ENCODE measurements around the gene MATK. TPM values are rescaled to one million over a fixed set of nuclear protein-coding genes. Genes with fewer than 3 reads are reported as not detected.
"Not testable (repeated sequence)": the region's sequence is repeated elsewhere in the genome, so short reads cannot be mapped to it uniquely, and the experiment has no call there.

MATK gene
- total and polyA plus RNA-seq, 3 experiments from 2014 or later: 27.6 to 142 (median 28.1) TPM

DNA sequence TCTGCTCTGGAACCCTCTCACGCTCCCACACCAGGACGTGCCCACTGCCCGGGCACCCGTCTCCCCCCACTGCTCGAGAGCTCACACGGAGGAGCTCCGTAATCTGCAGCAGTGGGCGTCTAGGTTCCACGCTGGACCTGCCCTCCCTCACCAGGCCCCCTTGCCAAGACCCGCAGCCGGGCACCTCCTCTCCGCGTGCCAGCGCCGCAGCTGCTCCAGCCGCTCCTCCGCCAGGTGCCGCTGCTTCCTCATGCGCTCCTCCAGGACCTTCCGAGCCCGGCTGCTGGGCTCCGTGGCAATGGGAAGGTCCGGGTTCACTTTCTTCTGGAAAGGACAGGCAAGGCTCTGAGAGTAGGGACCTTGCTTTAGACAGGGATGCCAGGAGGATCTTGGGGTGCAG, 35.0 kb upstream of the MATK start:
- Histone ChIP-seq H3K27me3 (ENCODE audit: insufficient read depth, low read length, poor library complexity, severe bottlenecking) (no peaks in the 10 kb centered on the region), H3K27ac (ENCODE audit: low read depth, low read length) (no peak overlapping the region), H3K4me3 (ENCODE audit: low read length) (no peak overlapping the region), H3K36me3 (ENCODE audit: insufficient read depth, low read length) (no peaks in the 10 kb centered on the region), H3K9me3 (ENCODE audit: low read length) (no peaks in the 10 kb centered on the region), H3K4me1 (ENCODE audit: insufficient read depth, low read length) (peaks cover 9% of the 10 kb centered on the region)
- Mint-ChIP-seq H3K27me3 (no peaks in the 10 kb centered on the region), H3K36me3 (no peaks in the 10 kb centered on the region), H3K27ac (peak overlapping the region in 1 of 8 donors; percentile 82), H3K9me3 (no peaks in the 10 kb centered on the region), H3K4me3 (no peak overlapping the region), H3K4me1 (peaks cover 8 to 22% (median 10%) of the 10 kb centered on the region in 3 donors)
- POLR2A ChIA-PET: interaction anchor here (1.1 to 1.7 kb wide), 3 partner anchors 22 to 101 kb away, joined by 3 to 4 read pairs (median 4); no protein-coding TSS in a partner anchor
- CTCF ChIA-PET: interaction anchor here (1.0 to 5.3 kb wide), 6 partner anchors 9 to 61 kb away, joined by 3 to 63 read pairs (median 11); partner anchors contain the start of genes APBA3 and MRPL54
- no peak for DNase-seq

DNA sequence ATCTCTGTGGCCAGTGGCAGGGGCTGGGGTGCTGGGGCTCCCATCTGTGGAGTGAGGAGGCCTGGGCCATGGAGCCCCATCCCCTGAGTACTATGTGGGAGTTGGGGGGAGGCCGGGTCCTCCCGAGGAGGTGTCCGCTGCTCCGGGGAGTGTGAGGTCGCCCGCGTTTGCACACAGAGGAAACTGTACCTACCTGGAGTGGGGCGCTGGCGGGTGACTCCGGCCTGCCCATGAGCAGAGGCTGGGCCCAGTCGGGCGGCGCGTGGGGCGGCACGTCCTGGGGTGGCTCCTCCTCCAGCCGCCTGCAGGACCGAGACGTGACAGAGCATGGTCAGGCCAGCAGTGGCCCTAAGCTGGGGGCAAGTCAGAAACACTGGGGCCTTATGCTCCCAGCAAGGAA, 33.8 kb upstream of the MATK start:
- H3K27ac Mint-ChIP-seq: no peak overlapping the region
- Histone ChIP-seq H3K9me3 (ENCODE audit: low read length) (no peaks in the 10 kb centered on the region), H3K4me1 (ENCODE audit: insufficient read depth, low read length) (peaks cover 14% of the 10 kb centered on the region), H3K27me3 (ENCODE audit: insufficient read depth, low read length, poor library complexity, severe bottlenecking) (no peaks in the 10 kb centered on the region), H3K27ac (ENCODE audit: low read depth, low read length) (no peak overlapping the region), H3K4me3 (ENCODE audit: low read length) (no peak overlapping the region), H3K36me3 (ENCODE audit: insufficient read depth, low read length) (no peaks in the 10 kb centered on the region)
- no peaks in the 10 kb centered on the region for H3K36me3 Mint-ChIP-seq
- ChIA-PET POLR2A (no interaction called here), CTCF (interaction anchor here (0.5 to 5.3 kb wide), 2 partner anchors 57 to 60 kb away, joined by 3 to 63 read pairs; partner anchors contain the start of genes APBA3 and MRPL54)
- H3K4me3 Mint-ChIP-seq: no peak overlapping the region
- H3K27me3 Mint-ChIP-seq: no peaks in the 10 kb centered on the region
- DNase-seq: no peak
- no peaks in the 10 kb centered on the region for H3K9me3 Mint-ChIP-seq
- peaks cover 12 to 24% (median 13%) of the 10 kb centered on the region in 3 donors for H3K4me1 Mint-ChIP-seq

DNA sequence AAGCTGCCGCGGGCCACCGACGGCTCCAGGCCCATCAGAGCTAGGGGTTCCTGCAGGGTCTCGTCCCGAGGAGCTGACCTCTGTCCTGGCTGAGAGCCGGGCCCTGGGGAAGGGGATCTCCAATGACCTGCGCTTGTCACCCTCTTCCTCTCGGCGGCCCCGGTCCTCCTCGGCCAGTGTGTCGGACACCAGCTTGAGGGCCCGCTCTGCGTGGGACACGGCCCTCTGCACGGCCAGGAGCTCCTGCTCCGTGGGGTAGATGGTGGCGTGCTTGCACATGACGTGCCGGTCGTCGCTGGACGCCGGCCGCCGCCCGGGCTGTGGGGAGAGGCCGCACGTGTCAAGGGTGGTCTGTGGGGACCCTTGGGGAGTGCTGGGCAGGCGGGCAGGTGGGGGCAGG, 32.7 kb upstream of the MATK start:
- Histone ChIP-seq H3K4me1 (ENCODE audit: insufficient read depth, low read length) (peaks cover 25% of the 10 kb centered on the region), H3K4me3 (ENCODE audit: low read length) (no peak overlapping the region), H3K36me3 (ENCODE audit: insufficient read depth, low read length) (no peaks in the 10 kb centered on the region), H3K9me3 (ENCODE audit: low read length) (no peaks in the 10 kb centered on the region), H3K27me3 (ENCODE audit: insufficient read depth, low read length, poor library complexity, severe bottlenecking) (no peaks in the 10 kb centered on the region), H3K27ac (ENCODE audit: low read depth, low read length) (no peak overlapping the region)
- Mint-ChIP-seq H3K4me3 (peak overlapping the region in 1 of 7 donors; percentile 75), H3K27ac (no peak overlapping the region), H3K4me1 (peaks cover 23 to 35% (median 24%) of the 10 kb centered on the region in 3 donors), H3K27me3 (no peaks in the 10 kb centered on the region), H3K36me3 (no peaks in the 10 kb centered on the region), H3K9me3 (no peaks in the 10 kb centered on the region)
- ChIA-PET POLR2A (interaction anchor here (1.0 kb wide), 1 partner anchor 57 kb away, joined by 3 read pairs; the partner anchor contains the start of gene MRPL54), CTCF (interaction anchor here (1.0 to 2.0 kb wide), 5 partner anchors 23 to 57 kb away, joined by 3 to 7 read pairs (median 4); partner anchors contain the start of genes MATK and MRPL54)
- DNase-seq: no peak

- Histone ChIP-seq H3K4me1 (ENCODE audit: insufficient read depth, low read length) (peaks cover 30% of the 10 kb centered on the region), H3K27ac (ENCODE audit: low read depth, low read length) (no peak overlapping the region), H3K36me3 (ENCODE audit: insufficient read depth, low read length) (no peaks in the 10 kb centered on the region), H3K27me3 (ENCODE audit: insufficient read depth, low read length, poor library complexity, severe bottlenecking) (no peaks in the 10 kb centered on the region), H3K4me3 (ENCODE audit: low read length) (no peak overlapping the region), H3K9me3 (ENCODE audit: low read length) (no peaks in the 10 kb centered on the region)
- ChIA-PET POLR2A (interaction anchor here (1.0 kb wide), 1 partner anchor 56 kb away, joined by 3 read pairs; the partner anchor contains the start of gene MRPL54), CTCF (interaction anchor here (0.9 to 2.0 kb wide), 6 partner anchors 10 to 56 kb away, joined by 3 to 7 read pairs (median 4); partner anchors contain the start of genes MATK and MRPL54)
- DNase-seq: no peak
- Mint-ChIP-seq H3K27me3 (no peaks in the 10 kb centered on the region), H3K27ac (peak overlapping the region in 1 of 8 donors; percentile 50), H3K9me3 (no peaks in the 10 kb centered on the region), H3K4me3 (no peak overlapping the region), H3K36me3 (no peaks in the 10 kb centered on the region), H3K4me1 (peaks cover 27 to 39% (median 28%) of the 10 kb centered on the region in 3 donors)
These were observed 32.3 kb upstream of the MATK start for GRCh38 chr19:3818466-3818865.

- Mint-ChIP-seq H3K27ac (no peak overlapping the region), H3K27me3 (no peaks in the 10 kb centered on the region), H3K4me1 (peaks cover 33 to 46% (median 35%) of the 10 kb centered on the region in 3 donors), H3K4me3 (no peak overlapping the region), H3K9me3 (no peaks in the 10 kb centered on the region), H3K36me3 (no peaks in the 10 kb centered on the region)
- DNase-seq: no peak
- ChIA-PET POLR2A (interaction anchor here (1.0 kb wide), 1 partner anchor 56 kb away, joined by 3 read pairs; the partner anchor contains the start of gene MRPL54), CTCF (interaction anchor here (0.9 to 2.1 kb wide), 5 partner anchors 10 to 55 kb away, joined by 3 to 6 read pairs (median 4); partner anchors contain the start of genes MATK and MRPL54)
- Histone ChIP-seq H3K4me3 (ENCODE audit: low read length) (no peak overlapping the region), H3K27ac (ENCODE audit: low read depth, low read length) (no peak overlapping the region), H3K36me3 (ENCODE audit: insufficient read depth, low read length) (no peaks in the 10 kb centered on the region), H3K27me3 (ENCODE audit: insufficient read depth, low read length, poor library complexity, severe bottlenecking) (no peaks in the 10 kb centered on the region), H3K9me3 (ENCODE audit: low read length) (no peaks in the 10 kb centered on the region), H3K4me1 (ENCODE audit: insufficient read depth, low read length) (peaks cover 37% of the 10 kb centered on the region)
These were observed 31.6 kb upstream of the MATK start for GRCh38 chr19:3817761-3818160.

GRCh38 chr19:3816566-3817218, 30.5 kb upstream of the MATK start:
- no peaks in the 10 kb centered on the region for H3K27me3 ChIP-seq (ENCODE audit: insufficient read depth, low read length, poor library complexity, severe bottlenecking)
- Mint-ChIP-seq H3K9me3 (no peaks in the 10 kb centered on the region), H3K27me3 (no peaks in the 10 kb centered on the region), H3K36me3 (no peaks in the 10 kb centered on the region), H3K4me1 (peaks cover 36 to 48% (median 37%) of the 10 kb centered on the region in 3 donors), H3K27ac (no peak overlapping the region), H3K4me3 (no peak overlapping the region)
- ChIA-PET POLR2A (no interaction called here), CTCF (interaction anchor here (1.3 to 2.1 kb wide), 3 partner anchors 50 to 55 kb away, joined by 3 to 6 read pairs (median 4); partner anchors contain the start of genes APBA3 and MRPL54)
- H3K4me3 ChIP-seq (ENCODE audit: low read length): no peak overlapping the region
- no peaks in the 10 kb centered on the region for H3K9me3 ChIP-seq (ENCODE audit: low read length)
- no peak for DNase-seq
- H3K36me3 ChIP-seq (ENCODE audit: insufficient read depth, low read length): no peaks in the 10 kb centered on the region
- peaks cover 47% of the 10 kb centered on the region for H3K4me1 ChIP-seq (ENCODE audit: insufficient read depth, low read length)
- H3K27ac ChIP-seq (ENCODE audit: low read depth, low read length): no peak overlapping the region

- Mint-ChIP-seq H3K4me1 (peaks cover 35 to 47% (median 36%) of the 10 kb centered on the region in 3 donors), H3K27ac (peak overlapping the region in 1 of 8 donors; percentile 36)
- H3K27me3 Mint-ChIP-seq; POLR2A ChIA-PET; H3K9me3 Mint-ChIP-seq; H3K36me3 ChIP-seq (ENCODE audit: insufficient read depth, low read length); DNase-seq; H3K4me3 Mint-ChIP-seq; H3K27me3 ChIP-seq (ENCODE audit: insufficient read depth, low read length, poor library complexity, severe bottlenecking); H3K4me3 ChIP-seq (ENCODE audit: low read length); H3K9me3 ChIP-seq (ENCODE audit: low read length); H3K27ac ChIP-seq (ENCODE audit: low read depth, low read length); H3K36me3 Mint-ChIP-seq: not testable (repeated sequence)
- CTCF ChIA-PET: interaction anchor here (0.7 to 2.1 kb wide), 4 partner anchors 23 to 152 kb away, joined by 3 to 6 read pairs (median 3); partner anchors contain the start of genes APBA3 and MRPL54
- peaks cover 48% of the 10 kb centered on the region for H3K4me1 ChIP-seq (ENCODE audit: insufficient read depth, low read length)
These were observed 30.0 kb upstream of the MATK start for GRCh38 chr19:3816148-3816547.

DNA sequence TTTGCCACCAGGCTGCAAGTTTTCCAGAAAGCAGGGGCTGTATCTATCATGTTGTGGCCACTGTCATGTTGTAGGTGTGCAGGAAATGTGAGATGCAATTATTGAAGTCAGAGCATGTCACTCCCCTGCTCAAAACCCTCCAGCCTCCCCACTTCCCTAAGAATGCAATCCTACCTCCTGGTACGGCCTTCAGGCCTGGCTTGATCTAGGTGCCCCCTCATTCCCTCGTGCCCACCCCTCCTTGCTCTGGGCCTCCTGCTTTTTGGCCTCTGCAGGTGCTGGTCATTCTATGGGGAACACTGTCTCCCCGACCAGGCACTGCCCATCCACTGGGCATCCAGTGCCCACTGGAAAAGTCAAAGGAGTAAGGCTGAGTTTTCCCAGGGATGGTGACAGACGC, 28.5 kb upstream of the MATK start:
- ChIA-PET POLR2A (no interaction called here), CTCF (interaction anchor here (0.9 to 1.6 kb wide), 2 partner anchors 31 to 52 kb away, joined by 3 to 4 read pairs; partner anchors contain the start of gene MRPL54)
- no peak overlapping the region for H3K27ac ChIP-seq (ENCODE audit: low read depth, low read length)
- H3K4me3 ChIP-seq (ENCODE audit: low read length): no peak overlapping the region
- no peaks in the 10 kb centered on the region for H3K27me3 Mint-ChIP-seq
- no peaks in the 10 kb centered on the region for H3K36me3 ChIP-seq (ENCODE audit: insufficient read depth, low read length)
- peaks cover 35 to 47% (median 37%) of the 10 kb centered on the region in 3 donors for H3K4me1 Mint-ChIP-seq
- peaks cover 48% of the 10 kb centered on the region for H3K4me1 ChIP-seq (ENCODE audit: insufficient read depth, low read length)
- H3K9me3 ChIP-seq (ENCODE audit: low read length): no peaks in the 10 kb centered on the region
- no peak for DNase-seq
- peak overlapping the region in 6 of 7 donors; percentile 44 to 80 (median 70) for H3K4me3 Mint-ChIP-seq
- peak overlapping the region; percentile 88 to 98 (median 96) for H3K27ac Mint-ChIP-seq
- no peaks in the 10 kb centered on the region for H3K36me3 Mint-ChIP-seq
- no peaks in the 10 kb centered on the region for H3K9me3 Mint-ChIP-seq
- no peaks in the 10 kb centered on the region for H3K27me3 ChIP-seq (ENCODE audit: insufficient read depth, low read length, poor library complexity, severe bottlenecking)

All from CD8-positive, alpha-beta memory T cell (primary cell).